GM18861 (cell line): ENCODE data around the gene AGBL1.

Source experiments
- ATAC-seq: cut with Tn5 transposase; IDR thresholded peaks from one replicate; pipeline ENCODE4 v1.9.1; 2021; ENCODE audit not compliant: unreplicated experiment

AGBL1 gene

DNA sequence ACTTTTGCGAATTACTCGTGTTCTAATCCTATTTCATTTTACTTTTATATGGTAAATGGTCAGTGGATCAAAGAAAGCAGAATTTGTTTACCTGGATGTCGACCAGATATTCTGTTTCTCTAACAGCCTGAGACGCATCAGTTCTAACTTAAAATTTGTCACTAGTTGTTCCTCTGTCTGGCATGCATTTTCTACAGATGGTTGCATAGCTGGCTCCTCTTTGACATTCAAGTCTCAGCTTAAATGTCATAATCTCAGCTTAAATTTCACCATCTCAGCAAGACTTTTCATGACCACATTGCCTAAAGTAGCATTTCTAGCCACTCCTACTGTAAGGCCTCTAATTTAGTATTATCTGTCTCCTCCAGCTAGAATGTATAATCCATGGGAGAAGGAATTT is 609.3 kb downstream of the AGBL1 start:
- ATAC-seq: no peak

DNA sequence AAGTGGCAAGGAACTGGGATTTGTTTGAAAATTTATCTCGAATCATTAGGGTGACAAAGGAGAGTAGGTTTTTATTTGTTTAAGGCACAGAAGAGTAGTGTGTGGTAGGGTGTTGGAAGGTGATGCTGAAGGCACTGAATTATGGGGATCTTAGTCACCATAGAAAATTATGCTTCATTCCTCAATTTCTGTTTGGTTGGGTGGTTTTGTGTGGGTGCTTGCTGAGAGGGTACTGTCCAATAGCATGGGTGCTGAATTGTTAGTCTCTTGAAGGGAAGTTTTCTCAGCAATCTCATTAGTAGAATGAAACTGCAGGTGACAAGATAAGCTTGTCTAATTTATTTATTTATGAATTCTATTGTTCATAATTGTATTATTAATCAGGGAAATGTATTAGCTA is 610.9 kb downstream of the AGBL1 start:
- ATAC-seq: no peak

DNA sequence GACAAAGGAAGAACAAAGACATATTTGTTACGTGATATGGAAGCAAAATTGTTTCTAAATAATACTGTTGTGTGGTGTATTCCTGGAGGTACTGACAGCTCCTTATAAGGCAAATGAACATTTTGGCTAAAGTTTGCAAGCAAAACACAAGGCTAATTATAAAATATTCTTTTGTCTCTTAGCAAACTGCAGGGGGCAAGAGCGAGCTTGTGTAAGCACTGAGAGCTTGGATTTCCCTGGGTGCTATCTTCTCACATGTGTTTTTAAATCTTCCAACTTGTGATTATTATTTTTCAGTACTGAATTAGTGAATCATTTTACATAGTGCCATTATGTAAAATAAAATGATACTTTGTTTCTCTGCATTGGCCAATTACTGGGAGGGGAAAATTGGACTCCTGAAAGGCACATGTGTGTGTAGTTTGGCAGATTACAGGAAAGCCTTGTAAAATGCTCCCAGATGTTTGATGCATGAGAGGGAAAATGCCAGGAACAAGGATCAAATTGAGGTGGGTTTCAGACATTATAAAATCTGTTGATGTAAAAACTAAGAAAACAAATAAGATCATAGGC is 611.5 kb downstream of the AGBL1 start:
- ATAC-seq: no peak

DNA sequence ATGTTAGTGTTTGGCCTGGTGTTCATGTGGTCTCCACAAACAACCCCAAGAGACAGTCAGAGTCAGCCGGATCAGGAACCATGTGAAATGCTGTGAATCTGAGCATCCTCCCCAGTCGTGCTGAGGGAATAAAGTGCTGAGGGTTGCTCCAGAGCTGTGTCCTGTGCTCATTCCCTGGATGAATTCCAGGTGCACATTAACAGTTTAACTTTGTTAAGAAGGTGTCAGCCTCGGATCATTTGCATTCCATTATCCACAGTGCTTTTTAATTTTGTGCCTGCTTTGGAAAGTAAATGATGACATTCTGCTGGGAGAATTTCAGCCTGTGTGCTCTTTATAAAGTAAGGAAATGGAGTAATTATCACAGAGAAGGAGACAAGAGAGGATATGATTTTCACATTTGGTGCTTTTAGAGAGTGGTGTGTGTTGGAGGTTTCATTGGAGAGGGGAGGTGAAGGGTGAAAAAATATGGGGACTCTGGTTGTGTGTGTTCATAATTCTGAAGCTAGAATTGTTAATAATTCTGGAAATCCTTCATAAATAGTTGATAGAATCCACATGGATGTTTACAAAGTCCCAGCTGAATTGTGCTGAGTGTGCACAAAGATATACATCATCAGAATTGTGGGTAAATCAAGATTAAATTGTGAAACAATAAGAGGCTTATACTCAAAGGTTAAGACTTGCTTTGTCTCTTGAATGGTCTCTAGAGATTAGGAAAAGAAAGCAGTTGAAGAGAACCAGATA is 621.4 kb downstream of the AGBL1 start:
- ATAC-seq: no peak

DNA sequence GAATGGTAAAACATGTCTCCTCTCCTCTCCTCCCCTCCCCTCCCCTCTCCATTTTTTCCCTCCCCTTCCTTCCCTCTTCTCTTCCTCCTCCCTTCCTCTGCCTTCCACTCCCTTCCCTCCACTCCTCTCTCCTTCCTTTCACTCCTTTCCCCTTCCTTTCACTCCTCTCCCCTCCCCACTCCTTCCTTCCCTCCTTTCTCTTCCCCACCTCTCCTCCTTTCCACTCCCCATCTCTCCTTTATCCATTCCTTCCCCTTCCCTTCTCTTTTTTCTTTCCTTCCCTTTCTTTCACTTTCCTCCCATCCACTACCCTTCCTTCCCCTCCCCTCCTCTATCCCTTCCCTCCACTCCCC is 621.9 kb downstream of the AGBL1 start:
- no peak for ATAC-seq

DNA sequence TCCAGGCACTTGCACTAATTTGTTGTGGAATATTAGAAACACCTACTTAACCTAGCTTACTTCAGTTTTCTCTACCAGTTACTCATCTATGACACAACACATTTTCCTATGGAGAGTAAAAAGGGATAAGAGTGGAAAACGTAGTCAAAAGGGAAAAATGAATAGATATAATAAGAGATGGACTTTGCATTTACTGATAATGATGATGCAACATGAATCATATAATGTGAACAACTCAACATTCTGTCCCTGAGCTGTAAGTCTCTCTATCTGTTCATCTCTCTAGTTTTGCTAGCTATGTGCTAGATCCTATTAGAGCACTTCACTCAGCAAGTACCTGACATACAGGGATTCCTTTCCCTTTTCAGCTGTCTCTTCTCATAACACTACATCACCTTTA is 627.1 kb downstream of the AGBL1 start:
- no peak for ATAC-seq

DNA sequence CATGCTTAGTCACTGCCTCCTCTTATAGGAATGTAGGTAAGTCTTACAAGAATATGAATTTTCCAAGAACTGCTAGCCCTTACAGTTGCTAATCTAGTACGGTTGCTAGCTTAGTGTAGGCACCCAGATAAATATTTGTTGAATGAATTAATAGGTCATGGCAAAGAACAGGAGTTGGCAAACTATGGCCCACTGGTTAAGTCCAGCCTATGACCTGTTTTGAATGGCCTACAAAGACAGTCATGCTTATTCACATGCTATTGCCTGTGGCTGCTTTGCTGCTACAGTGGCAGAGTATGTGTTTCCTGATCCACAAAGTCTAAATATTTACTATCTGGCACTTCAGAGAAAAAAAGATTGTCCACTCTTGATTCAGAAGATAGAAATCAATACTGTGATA is 631.8 kb downstream of the AGBL1 start:
- ATAC-seq: no peak

DNA sequence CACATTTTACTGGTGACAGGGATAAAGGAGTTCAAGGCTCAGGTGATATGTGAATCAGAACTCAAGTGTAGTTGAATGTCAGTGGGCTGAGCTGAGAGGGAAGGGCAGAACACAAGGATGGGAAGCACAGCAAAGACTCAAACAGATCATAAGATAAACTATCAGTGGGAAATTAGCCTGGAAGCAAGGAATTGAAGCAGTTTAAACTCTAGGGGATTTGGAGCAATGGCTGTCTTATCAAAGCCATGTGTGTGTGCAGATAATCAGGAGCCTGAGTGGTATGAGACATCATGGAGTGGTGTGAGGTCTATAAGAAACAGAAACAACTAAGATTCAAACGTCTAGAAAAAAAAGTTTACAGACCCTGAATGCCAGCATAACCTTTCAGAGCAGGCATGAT is 634.6 kb downstream of the AGBL1 start:
- no peak for ATAC-seq

DNA sequence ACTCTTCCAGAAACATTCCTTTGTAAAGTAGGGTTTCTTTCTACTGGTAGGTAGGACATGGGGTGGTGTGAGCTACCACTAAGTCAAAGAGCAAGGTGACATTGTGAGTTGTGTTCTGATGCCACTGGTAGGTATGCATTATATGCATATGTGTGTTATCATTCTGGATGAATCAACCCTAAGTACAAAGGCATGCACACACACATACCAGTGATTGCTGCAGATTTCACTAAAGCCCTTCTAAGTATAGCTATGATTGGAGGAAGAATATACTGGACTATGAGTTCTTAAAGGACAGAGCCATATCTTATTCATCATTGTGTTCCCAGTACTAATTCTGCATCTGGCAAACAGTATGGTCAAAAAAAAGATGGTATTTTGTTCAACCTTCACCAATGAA is 646.0 kb downstream of the AGBL1 start:
- no peak for ATAC-seq

DNA sequence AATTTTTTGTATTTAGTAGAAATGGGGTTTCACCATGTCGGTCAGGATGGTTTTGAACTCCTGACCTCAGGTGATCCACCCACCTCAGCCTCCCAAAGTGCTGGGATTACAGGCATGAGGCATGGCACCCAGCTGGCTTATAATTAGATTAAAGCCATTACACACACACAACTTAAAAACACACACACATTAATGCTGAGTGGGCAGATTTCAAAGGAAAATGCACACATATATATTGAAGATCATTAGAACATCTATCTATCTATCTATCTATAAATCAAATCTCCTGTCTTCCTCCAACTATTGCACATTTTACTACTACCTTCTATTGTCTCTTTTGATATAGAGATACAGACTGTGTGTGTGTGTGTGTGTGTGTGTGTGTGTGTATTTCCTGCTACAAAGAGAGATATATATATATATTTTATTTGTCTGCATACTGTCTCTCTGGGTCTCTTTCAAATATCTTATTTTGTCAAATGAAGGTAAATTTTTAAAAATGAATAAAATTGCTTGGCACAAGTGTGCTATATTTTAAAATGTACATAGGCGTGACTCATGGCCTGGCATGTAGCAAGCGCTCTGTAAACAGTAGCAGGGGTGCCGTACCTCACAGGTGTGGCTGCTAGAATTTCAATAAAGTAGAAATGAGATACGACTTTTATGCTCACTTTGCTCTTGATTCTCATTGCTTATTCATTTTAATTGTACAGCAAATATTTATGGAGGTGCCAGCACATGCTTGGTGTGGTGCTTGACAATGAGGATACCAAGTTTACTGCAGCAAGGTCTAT is 655.8 kb downstream of the AGBL1 start:
- no peak for ATAC-seq

DNA sequence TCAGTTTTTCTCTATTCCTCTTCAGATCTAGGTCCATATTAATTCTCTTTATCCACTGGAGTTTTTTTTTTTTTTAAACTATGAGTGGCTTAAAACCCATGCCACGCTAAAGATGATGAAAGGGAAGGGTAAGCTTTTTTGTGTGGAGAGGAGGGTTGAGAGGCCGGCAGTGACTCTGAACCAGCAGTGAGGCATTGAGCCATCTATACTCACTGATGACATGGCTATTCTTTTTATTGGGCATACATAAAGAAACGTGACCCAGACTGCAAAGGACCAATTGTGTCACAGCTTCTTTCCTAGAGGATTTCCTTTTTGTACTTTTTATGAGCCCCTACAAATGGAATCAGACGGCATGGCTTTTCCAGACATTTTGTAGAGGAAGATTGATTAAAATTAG is 662.2 kb downstream of the AGBL1 start:
- no peak for ATAC-seq

DNA sequence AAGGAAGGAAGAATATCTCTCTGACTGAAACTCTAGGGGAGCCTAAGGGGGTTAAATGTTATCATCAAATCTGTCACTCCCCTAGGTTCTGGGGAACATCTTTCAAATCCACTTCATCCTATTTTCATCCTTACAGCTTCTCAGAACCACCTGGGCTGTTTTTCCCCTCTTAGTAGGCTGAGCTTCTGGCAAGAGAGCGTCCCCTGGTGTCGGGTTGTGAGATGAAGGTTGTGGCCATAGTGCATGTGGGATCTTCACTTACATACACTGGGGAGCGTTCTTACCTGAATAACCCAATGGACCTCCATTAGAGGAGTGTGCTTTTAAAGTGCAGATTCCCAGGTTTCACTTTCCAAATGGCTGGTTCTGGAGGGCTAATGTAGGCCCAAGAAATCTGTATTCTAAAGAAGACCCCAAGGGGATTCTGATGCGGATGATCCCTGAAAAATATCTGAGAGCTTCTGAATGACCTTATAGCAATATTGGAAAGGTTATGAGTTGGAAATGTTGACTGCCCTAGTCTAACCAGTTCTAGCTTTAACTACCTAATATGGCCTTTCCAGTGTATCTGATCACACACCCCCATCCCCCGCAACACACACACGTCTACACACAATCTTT is 663.7 kb downstream of the AGBL1 start:
- no peak for ATAC-seq

DNA sequence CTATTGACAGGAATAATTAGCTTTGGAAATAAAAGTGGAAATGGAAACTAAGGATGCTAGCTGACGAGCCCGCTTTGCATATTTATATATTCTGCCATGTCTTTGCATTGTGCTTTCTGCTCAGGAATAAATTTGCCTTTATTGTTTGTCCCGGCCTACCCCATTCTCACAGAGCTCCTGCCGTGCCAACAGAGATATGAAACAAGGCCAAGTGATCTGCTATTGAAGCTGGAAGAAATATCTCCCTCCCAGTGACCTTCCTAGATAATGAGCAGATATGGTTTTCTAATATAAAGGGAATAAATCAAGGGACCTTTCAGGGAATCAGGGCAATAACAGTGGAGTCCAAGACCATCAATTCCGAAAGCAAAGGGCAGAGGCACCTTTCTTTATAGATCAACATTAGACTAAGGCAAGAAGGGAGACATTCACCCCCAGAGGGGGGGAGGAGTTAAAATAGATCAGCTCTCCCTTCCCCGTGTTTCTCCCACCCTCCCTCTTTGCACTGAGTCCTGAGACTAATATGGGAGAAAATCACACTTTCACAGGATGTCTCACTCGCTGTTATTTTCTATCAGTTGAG is 664.6 kb downstream of the AGBL1 start:
- no peak for ATAC-seq

DNA sequence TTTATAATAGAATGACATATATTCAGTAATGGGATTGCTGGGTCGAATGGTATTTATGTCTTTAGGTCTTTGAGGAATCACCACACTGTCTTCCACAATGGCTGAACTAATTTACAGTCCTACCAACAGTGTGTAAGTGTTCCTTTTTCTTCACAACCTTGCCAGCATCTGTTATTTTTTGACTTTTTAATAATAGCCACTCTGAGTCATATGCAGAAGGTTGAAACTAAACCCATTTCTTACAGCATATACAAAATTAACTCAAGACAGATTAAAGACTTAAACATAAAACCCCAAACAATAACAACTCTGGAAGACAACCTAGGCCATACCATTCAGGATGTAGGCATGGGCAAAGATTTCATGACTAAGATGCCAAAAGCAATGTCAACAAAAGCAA is 671.4 kb downstream of the AGBL1 start:
- ATAC-seq: no peak

DNA sequence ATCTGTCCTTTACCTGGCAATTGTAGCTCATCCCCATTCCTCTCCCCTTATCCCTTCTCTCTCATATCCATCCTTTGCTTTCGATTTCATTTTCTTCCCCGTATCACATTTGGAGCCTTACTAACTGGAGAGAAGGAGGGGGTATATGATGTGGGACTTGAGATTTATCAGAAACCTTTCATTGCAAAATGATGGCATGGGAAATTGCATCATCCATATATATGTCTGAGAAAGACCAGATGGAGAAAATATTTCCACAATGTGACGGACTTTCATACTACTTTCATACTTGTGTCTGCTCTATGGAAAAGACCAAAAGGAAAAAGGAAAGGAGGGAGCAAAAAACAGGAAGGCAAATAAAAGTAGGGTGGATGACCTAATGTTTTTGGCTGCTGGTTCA is 675.2 kb downstream of the AGBL1 start:
- ATAC-seq: no peak

DNA sequence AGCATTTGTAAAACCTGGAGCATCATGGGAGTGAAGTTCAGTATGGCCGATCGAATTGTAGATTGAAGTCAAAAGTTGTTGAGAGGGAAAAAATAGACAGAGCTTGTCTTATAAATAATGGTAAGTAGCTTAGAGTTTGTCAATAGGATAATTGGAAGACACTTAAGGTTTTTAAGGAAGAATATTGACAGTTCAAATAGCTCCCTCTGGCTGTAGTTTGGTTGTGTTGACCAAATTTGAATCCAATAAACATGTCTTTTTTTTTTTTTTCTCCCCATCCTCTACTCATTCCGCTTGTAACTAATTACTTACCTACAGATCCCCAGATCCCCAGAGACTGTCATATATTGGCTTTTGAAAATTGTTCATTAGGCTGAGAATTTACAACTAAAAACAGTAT is 677.0 kb downstream of the AGBL1 start:
- no peak for ATAC-seq

DNA sequence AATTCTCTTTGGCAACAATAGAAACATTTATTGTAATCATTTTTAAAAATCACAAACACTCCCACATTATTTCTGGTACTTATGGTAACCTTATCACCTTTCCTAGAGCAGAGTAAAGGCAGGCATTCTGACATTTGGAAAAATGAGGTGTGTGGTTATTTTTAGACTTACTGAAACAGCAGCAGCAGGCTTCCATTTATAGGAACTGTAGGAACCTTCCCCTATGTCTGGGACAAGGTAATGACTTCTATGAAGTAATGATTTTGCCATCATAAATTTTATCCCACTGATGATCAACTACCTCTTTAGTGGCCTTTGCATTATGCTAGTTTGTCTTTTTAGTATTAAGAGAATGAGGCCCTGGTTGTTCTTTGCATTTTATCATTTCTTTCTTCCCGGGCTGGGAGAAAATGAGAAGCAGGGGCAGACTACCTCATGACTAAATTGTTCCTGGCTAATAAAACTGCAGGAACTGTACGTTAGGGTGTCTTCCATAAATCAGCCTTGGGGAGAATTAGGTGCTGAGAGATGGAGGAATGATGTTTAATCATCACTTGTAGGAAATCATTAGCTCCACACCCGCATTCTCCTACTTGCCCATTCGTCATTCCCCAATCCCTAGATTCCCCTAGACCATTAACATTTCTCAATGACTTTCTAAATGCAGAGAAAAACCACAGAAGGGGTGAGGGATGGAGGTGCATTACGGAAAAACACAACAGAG is 680.3 kb downstream of the AGBL1 start:
- no peak for ATAC-seq

DNA sequence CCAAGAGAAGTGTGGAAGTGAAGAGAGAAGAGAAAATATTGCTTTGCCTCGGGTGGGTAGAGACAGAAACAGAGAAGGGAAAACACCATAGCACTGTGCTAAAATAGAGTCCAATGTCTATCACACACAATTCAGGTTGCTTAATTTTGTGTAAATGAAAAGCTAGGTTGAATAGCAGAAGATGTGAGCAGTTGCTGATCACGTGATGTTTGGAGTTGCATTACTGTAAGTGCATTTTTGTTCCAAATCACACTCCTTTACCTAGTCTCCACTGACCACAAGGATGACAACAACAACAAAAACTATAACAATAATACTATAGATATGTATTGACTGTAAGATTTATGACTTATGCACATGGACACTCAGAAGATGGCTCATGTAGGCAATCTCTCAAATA is 683.2 kb downstream of the AGBL1 start:
- ATAC-seq: no peak

DNA sequence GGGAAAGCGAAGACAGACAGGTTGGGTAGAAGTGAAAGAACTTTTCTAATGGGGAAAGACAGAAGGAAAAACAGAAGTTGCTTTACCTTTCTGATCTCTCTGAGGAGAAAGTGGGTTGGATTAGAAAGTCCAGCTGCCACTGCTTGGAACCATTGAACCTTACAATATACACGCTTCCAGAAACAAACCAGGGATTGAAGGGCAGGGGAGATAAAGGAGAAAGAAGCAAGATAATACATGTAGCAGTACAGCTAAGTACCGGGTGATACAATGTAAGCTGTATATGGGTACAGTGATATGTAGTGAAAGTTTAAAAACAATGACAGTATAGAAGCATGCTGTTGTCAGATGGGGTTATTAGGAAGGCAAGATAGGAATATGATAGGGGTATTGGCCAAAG is 684.4 kb downstream of the AGBL1 start:
- ATAC-seq: no peak

DNA sequence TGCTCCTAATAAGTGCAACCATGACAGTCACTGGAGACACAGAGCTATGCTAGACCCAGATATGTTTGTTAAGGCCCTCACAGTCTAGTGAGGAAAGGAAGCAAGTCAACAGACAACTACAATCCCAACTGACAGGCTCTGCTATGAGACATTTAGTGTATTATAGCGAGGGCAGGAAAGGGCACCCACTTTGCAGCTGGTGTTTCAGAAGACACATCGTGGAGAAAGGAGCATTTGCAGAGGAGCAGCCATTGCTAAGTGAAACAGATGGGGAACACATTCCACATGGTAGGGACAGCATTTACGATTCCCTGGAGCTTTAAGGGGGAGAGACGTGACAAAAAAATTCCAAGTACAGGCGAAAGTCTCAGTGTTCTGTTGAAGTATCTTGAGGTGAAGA is 685.6 kb downstream of the AGBL1 start:
- ATAC-seq: no peak
